ENCODE data around the gene MESP2.

DNA sequence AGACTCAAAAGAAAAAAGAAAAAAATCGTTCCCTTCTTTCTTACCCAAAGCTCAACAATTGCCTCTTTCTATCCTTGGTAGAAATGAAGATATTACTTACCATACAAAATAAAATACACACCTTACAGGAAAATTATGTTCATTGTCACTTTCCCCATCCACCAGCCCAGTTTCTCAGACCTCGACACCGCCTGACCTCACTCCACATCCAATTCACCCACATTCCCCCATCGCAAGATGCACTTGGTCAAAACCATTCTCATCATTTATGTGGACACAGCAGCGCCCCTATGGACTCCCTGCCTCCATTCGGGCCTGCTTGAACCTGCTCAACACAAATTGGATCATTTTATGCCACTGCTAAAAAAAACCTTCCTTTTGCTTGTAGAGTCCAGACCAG, 31.6 kb downstream of the MESP2 start:
- TF ChIP-seq POLR2AphosphoS5 (IDR thresholded peaks at IDR 0.05; ENCODE audit: low read depth, low read length) (no peak), REST (IDR thresholded peaks at IDR 0.05; ENCODE audit: insufficient read depth in 1 of 2, low read depth in 2 of 2, low read length in 2 of 2) (no peak), TAF1 (IDR thresholded peaks at IDR 0.05; ENCODE audit: borderline replicate concordance, insufficient read depth, low read length) (no peak), SIN3A (IDR thresholded peaks at IDR 0.05; ENCODE audit: borderline replicate concordance, insufficient read depth, low read length) (no peak)
